ENCODE results near the gene LGR4.

LGR4 gene

GRCh38 chr11:27485930-27486773 is 13.6 kb upstream of the LGR4 start:
- no peak for DNase-seq (ENCODE audit: low read depth in 2 of 2)

GRCh38 chr11:27482793-27483192 is 10.2 kb upstream of the LGR4 start:
- no peak for DNase-seq (ENCODE audit: low read depth in 2 of 2)

GRCh38 chr11:27481992-27482391 is 9.4 kb upstream of the LGR4 start:
- no peak for DNase-seq (ENCODE audit: low read depth in 2 of 2)

- no peak for DNase-seq (ENCODE audit: low read depth in 2 of 2)
Observed at GRCh38 chr11:27477831-27478230, 5.2 kb upstream of the LGR4 start.

- no peak for DNase-seq (ENCODE audit: low read depth in 2 of 2)
Observed at GRCh38 chr11:27477243-27477642, 4.7 kb upstream of the LGR4 start.

- no peak for DNase-seq (ENCODE audit: low read depth in 2 of 2)
Observed at GRCh38 chr11:27475622-27476021, 3.0 kb upstream of the LGR4 start.

GRCh38 chr11:27473017-27473406 is 422 bp upstream of the LGR4 start:
- DNase-seq (ENCODE audit: low read depth in 2 of 2): no peak

GRCh38 chr11:27471589-27472397 is 797 bp downstream of the LGR4 start:
- DNase-seq (ENCODE audit: low read depth in 2 of 2): no peak

- no peak for DNase-seq (ENCODE audit: low read depth in 2 of 2)
Observed at GRCh38 chr11:27470826-27471588, 1.6 kb downstream of the LGR4 start.

GRCh38 chr11:27470166-27470565 is 2.4 kb downstream of the LGR4 start:
- DNase-seq (ENCODE audit: low read depth in 2 of 2): no peak

GRCh38 chr11:27468995-27469695 is 3.4 kb downstream of the LGR4 start:
- DNase-seq (ENCODE audit: low read depth in 2 of 2): no peak

- no peak for DNase-seq (ENCODE audit: low read depth in 2 of 2)
Observed at GRCh38 chr11:27468209-27468994, 4.2 kb downstream of the LGR4 start.

GRCh38 chr11:27467181-27467913 is 5.2 kb downstream of the LGR4 start:
- DNase-seq (ENCODE audit: low read depth in 2 of 2): no peak

GRCh38 chr11:27466363-27466762 is 6.2 kb downstream of the LGR4 start:
- DNase-seq (ENCODE audit: low read depth in 2 of 2): no peak

GRCh38 chr11:27465629-27466028 is 7.0 kb downstream of the LGR4 start:
- no peak for DNase-seq (ENCODE audit: low read depth in 2 of 2)

GRCh38 chr11:27464909-27465308 is 7.7 kb downstream of the LGR4 start:
- DNase-seq (ENCODE audit: low read depth in 2 of 2): no peak

GRCh38 chr11:27464289-27464696 is 8.3 kb downstream of the LGR4 start:
- no peak for DNase-seq (ENCODE audit: low read depth in 2 of 2)

GRCh38 chr11:27462543-27462942 is 10.0 kb downstream of the LGR4 start:
- DNase-seq (ENCODE audit: low read depth in 2 of 2): no peak

- DNase-seq (ENCODE audit: low read depth in 2 of 2): no peak
Observed at GRCh38 chr11:27460158-27460978, 12.2 kb downstream of the LGR4 start.

All from stimulated activated CD8-positive, alpha-beta memory T cell treated with anti-CD3 and anti-CD28 coated beads, Interleukin-2, amount 100 ng/mL, for 48 hours (primary cell).